ENCODE data around the gene GABRG1.

GABRG1 gene

DNA sequence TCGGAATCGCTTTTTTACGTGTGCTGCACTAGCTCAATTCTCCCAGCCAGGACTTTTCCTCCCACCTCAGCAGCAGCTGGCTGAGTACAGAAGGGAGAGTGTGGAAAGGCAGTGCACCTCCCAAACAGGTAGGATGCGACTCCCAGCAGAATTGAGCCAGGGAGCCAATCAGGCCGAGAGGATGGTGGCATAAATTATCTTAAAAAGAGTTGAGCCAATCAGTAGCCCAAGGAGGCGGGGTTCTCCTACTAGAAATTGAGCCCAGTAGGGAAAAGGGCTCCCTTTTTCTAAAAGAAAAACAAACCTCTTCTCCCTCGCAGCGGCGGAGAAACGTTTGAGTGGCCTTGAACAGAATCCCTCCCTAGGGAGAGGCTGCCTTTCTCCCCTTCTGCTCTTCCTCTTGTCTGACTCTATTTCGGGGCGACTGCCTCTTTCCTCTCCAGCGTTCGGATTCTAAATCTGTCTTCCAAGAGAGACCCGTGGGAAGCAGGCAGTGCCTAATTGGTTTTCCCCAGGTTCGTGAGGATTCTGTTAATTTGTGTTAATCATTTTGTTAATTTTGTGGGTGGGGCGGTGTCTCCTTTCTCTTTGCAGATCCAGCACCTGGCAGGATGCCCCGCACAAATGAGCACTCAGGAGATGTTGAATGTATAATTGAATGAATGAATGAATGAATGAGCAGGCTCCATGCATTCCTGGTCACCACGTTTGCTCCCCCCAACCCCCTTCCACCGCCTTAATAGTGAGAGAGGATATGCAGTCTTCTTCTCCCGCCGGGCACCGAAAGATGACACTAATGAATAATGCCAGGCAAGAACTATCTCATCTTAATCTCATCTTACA is at the start of gene GABRG1:
TSS of gene GABRG1 (minus strand) at position 142 of the 843 bp plus-strand sequence. CDS start at position 1, 141 bp downstream.
- DNase-seq (ENCODE audit: low spot score), result no peak

DNA sequence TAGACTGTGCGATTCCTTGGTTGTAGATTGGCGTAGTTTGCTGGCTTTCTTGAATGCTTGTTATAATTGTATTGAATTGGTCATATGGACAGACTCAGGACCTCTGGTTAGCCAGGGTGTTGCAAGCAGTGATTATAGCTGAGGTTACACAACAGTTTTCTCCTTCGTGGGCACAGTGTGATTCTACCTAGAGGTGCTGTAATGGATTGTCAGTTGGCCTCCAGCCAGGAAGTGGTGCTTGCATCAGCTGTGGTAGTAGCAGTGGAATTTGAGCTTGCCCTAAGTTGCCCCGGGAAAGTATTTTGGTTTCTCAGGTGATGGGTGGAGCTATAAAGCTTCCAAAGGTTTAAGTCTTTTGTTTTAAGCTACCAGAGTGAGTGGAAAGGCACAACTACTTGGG is 23.1 kb upstream of the GABRG1 start:
- DNase-seq (ENCODE audit: low spot score), result no peak

DNA sequence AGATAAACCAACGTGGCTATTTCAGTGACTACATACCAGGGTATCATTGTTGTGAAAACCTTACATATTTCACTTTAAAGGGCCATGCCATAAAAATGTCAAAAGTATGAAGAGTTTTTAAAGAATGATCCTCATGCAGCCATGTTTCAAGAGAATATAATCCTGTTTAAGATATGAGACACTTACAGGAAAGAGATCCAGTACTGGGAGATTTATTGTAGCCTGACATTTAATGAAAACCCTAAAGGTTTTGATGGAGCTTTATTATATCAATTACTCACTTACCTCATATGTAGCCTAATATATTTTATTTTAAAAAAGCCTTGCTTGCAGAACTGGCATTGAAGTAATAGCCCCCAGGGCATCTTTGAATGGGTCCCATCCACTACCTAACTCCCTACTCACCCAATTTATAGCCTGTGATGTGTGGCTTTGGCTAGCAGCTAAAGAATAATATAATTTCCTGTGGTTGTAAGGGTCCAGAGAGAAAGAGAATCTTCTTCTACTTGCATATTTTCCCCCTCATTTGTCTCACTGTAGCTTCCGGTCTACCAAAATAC is 7.7 kb upstream of the GABRG1 start:
- DNase-seq (ENCODE audit: low spot score), result no peak

DNA sequence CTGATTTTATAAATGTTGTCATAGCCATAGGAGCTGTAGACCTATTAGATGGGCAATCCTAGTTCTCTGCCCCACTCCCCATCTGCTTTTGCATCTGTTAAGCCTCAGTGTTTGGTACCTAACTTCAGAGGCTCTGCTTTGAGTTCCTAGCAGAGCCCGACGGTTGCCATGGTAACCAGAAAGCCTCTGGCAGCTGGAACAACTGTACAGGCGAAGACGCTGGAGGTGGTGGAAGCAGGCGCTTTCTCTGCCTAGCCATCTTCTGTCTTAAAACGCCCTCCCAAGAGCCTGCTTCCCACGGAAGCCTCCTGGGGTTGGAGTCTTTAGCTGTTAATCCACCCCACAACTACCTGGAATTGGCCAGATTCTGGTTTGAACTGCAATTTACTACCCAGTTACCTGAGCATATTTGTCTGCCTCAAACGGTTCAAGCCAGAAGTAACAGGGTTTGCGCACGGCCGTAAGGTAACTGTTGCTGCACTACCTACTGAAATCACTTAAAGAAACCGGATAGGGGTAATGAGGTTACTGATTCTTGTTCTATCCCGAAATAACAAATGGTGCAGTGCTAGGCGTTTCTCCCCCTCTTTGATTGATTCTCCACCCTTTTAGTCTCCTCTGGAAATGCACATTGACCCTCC is 1.0 kb upstream of the GABRG1 start:
- no peak for DNase-seq (ENCODE audit: low spot score)

DNA sequence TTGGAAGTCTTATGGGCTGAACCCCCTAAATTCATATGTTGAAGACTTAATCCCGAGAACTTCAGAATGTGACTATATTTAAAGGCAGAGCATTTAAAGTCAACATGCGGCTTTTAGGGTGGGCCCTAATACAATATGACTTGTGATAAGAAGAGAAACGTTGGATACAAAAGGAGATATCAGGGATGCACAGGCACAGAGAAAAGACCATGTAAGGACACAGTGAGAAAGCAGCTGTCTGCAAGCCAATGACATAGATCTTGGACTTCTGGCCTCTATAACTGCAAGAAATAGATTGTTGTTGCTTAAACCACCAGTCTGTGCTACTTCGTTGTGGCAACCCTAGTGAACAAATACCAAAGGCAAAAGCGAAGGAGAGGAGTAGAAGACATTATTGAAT is 42.2 kb downstream of the GABRG1 start:
- DNase-seq (ENCODE audit: low spot score), result no peak

DNA sequence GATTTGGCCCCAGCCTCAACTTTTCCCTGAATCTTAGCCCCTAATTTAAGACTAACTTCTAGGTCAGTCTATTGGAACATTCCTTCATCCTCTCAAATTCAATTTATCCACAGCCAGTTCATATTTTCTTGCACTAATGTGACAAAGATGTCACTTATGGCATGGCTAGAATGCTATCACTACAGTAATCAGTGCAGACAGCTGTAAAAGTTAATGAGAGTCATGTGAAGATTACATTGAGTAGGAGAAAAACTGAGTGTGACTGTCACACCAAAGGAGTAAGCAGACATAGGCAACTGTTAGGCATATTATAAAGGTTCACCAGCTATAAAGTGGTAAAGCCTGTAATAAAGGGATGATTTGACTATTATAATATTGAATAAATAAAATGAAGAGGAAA is 42.6 kb downstream of the GABRG1 start:
- DNase-seq (ENCODE audit: low spot score), result no peak

DNA sequence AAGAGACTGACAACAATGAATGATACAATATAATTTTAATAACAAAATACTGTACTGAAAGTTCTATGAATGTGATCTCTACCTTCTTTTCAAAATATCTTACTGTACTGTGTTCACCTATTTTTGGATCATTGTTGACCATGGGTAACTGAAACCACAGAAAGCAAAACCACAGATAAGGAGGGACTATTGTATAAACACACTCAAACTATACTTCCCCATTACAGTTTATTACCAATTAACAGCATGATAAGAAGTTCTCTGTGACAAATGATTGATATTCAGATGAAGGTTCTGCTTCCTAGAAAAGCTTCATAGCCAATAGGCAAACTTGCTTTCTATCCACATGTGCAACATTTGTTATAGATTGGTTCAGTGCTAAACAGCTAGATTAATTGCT is 50.1 kb downstream of the GABRG1 start:
- no peak for DNase-seq (ENCODE audit: low spot score)

DNA sequence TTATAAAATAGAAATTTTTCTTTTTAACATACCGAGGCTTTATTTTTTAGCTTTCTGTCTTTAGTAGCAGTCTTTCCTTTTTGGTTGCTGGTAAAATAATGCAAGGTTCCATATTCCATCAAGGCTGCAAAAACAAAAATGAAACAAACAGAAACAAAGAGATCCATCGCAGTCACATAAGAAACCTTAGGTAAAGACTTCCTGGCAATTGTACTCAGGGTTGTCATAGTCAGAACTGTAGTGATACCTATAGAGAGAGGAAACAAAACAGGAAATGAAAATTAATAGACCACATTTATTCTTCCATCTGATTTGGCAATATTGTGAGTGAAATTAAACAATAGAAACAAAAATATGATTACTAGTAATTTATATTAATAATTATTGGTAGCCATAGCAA is 72.5 kb downstream of the GABRG1 start:
- DNase-seq (ENCODE audit: low spot score), result no peak

DNA sequence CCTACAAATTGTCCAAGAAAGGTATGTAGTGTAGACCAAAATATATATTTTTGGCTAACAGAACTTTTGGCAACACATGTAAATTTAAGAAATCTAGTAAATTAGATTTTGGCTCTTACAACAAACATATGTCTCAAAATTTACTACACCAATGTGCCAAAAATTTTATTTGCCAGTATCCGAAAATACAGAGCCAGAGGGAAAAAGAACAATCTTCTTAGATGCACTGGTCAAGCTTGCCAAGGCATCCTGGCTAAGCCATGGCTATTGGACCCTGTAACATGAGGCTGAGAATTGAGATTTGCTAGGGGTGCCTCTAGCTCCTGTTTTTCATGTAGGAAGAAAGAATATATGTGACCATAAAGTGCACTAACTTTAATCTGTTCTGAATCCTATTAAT is 91.8 kb downstream of the GABRG1 start:
- DNase-seq (ENCODE audit: low spot score), result no peak

DNA sequence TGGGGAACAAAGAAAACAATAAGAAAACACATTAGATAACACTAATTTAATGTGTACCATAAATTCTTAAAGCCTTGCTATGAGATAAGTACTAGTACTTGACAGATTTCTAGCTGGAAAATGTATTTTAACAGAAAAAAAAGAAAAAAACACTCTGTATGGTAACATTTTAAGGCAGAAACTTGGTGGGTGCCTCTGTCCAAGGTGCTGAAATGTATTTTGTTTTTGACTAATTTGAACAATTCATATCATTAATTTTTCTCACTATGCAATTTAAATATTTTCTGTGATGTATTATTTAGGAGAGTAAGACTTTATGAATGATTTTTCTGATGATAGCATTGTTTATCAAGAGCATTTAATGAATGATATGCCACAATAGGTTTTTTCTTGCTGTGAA is 107.5 kb downstream of the GABRG1 start:
- no peak for DNase-seq (ENCODE audit: low spot score)

DNA sequence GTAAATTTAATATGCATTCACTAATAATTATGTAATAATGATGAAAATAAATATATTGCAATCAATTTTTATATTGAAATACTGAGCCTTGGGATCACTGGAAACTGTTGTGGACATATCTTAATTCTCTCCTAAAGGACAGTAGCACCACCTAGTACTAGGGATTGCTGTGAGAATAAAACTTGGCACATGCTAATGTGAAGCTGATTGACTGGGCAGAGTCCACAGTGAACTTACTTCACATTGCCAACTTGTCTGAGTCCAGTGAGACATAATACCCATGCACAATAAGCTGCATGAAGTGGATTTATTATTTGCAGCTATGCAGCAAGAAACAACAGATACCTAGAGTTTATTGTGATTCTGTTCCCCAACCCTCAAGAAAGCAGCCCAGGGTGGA is 131.1 kb downstream of the GABRG1 start:
- DNase-seq (ENCODE audit: low spot score), result no peak

DNA sequence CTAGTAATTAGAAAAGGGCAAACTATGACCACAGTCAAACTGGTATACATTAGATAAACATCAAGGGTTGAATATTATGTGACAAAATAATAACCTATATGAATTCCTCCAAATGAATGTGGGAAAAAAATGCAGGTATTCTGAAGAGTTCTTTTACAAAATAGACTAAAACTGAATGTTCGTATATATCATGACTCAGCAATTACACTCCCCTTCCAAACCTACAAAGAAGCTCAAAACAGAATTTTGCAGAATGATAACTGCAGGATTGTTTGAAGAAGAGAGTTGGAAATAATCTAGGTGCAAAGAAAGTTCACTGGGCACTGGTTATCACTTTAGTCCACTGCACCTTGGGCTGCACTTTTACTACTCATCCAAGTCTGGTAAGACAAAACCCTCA is 134.1 kb downstream of the GABRG1 start:
- DNase-seq (ENCODE audit: low spot score), result no peak

DNA sequence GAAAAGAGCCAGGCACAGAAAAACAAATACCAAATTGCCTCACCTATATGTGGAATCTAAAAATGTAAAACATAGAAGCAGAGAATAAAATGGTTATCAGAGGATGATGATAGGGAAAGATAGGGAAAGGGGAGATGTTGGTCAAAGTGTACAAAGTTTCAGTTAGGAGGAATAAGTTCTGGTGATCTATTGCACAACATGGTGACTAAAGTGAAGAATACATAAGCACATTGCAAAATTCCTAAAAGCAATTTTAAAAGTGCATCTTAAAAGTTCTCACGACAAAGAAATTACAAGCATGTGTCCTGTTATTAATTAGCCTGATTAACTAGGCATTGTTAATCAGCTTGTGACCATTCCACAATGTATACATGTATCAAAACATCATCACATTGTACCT is 136.0 kb downstream of the GABRG1 start:
- no peak for DNase-seq (ENCODE audit: low spot score)

All from D341Med (cell line).